Measurements from ENCODE around the gene PFN4. TPM values are rescaled to one million over a fixed set of nuclear protein-coding genes. Genes with fewer than 3 reads are reported as not detected.

The PFN4 gene
- total and polyA plus RNA-seq, 2 of the 4 experiments (the other 2 are of a cell fraction) = 0.36 to 0.48 TPM

GRCh38 chr2:24121469-24121868, 1.7 kb downstream of the PFN4 start:
- Histone ChIP-seq H3K36me3 (ENCODE audit: control insufficient read depth, insufficient read depth, low read length) (no peaks in the 10 kb centered on the region), H3K27ac (ENCODE audit: insufficient read depth, low read length) (no peak overlapping the region), H3K56ac (ENCODE audit: extremely low read depth, insufficient read depth, low read length) (no peak overlapping the region), H2AFZ (replicated peaks; ENCODE audit: low read length, poor library complexity) (no peak overlapping the region), H3K9ac (ENCODE audit: low read depth, low read length) (no peak overlapping the region), H3K18ac (ENCODE audit: low read depth, low read length) (no peak overlapping the region), H3K9me1 (ENCODE audit: insufficient read depth, low read length) (peaks cover 6% of the 10 kb centered on the region), H2BK15ac (ENCODE audit: low read depth, low read length) (no peak overlapping the region), H3K27me3 (ENCODE audit: control insufficient read depth, insufficient read depth, low read length) (no peaks in the 10 kb centered on the region), H2BK120ac (ENCODE audit: low read depth, low read length) (no peak overlapping the region), H2AK9ac (replicated peaks; ENCODE audit: low read depth, low read length, poor library complexity) (no peak overlapping the region), H3K4me2 (ENCODE audit: low read depth, low read length) (no peak overlapping the region), H3K9me3 (ENCODE audit: control insufficient read depth, insufficient read depth, low read length) (no peaks in the 10 kb centered on the region), H3K14ac (replicated peaks; ENCODE audit: low read depth, low read length) (no peak overlapping the region), H3K79me1 (ENCODE audit: low read depth in 1 of 2, low read length in 2 of 2) (peaks cover 20 to 24% of the 10 kb centered on the region in 2 experiments), H3K4ac (ENCODE audit: low read depth, low read length) (no peak overlapping the region), H2BK20ac (ENCODE audit: low read depth, low read length) (no peak overlapping the region), H4K91ac (ENCODE audit: insufficient read depth, low read depth, low read length) (no peak overlapping the region), H4K8ac (ENCODE audit: low read depth in 2 of 2, low read length in 2 of 2) (no peak overlapping the region), H3K4me3 (ENCODE audit: insufficient read depth, low read depth, low read length) (no peak overlapping the region), H2AK5ac (ENCODE audit: low read depth, low read length) (no peak overlapping the region), H4K5ac (ENCODE audit: low read depth, low read length) (no peak overlapping the region), H2BK5ac (ENCODE audit: low read depth, low read length, poor library complexity, severe bottlenecking) (no peak overlapping the region), H4K20me1 (ENCODE audit: insufficient read depth, low read length) (no peaks in the 10 kb centered on the region), H3K4me1 (ENCODE audit: control insufficient read depth, insufficient read depth, low read length) (no peaks in the 10 kb centered on the region), H3K23ac (ENCODE audit: low read depth, low read length) (no peak overlapping the region)
- ChIA-PET POLR2A (ENCODE audit: unreplicated experiment) (no interaction called here), CTCF (interaction anchor here (1.0 kb wide), 1 partner anchor 67 kb away, joined by 3 read pairs; no protein-coding TSS in a partner anchor)
- no CpG with 5 or more reads among the region's 4 CpGs for WGBS, 2 experiments (ENCODE audit: extremely low coverage in 2 of 2, insufficient read length in 1 of 2)
- ATAC-seq (ENCODE audit: low read depth) (no peak), DNase-seq (no peak)
- TF ChIP-seq MXI1 (IDR thresholded peaks at IDR 0.05; ENCODE audit: borderline replicate concordance, low read depth, low read length) (no peak), ELK1 (IDR thresholded peaks at IDR 0.05; ENCODE audit: borderline replicate concordance, low read depth, low read length) (no peak), MAZ (IDR thresholded peaks at IDR 0.05; ENCODE audit: borderline replicate concordance, low read depth, low read length) (no peak), RCOR1 (IDR thresholded peaks at IDR 0.05; ENCODE audit: insufficient replicate concordance, low read length) (no peak), NFE2L2 (IDR thresholded peaks at IDR 0.05; ENCODE audit: low read depth, low read length) (no peak), MAFK (IDR thresholded peaks at IDR 0.05; ENCODE audit: low read depth, low read length) (no peak), RAD21 (IDR thresholded peaks at IDR 0.05; ENCODE audit: low read length) (no peak), CHD1 (IDR thresholded peaks at IDR 0.05; ENCODE audit: low read depth, low read length) (no peak), FOS (IDR thresholded peaks at IDR 0.05; ENCODE audit: low read depth, low read length) (no peak), SMC3 (IDR thresholded peaks at IDR 0.05; ENCODE audit: low read depth, low read length) (no peak)
- TF ChIP-seq, protein P1, sequence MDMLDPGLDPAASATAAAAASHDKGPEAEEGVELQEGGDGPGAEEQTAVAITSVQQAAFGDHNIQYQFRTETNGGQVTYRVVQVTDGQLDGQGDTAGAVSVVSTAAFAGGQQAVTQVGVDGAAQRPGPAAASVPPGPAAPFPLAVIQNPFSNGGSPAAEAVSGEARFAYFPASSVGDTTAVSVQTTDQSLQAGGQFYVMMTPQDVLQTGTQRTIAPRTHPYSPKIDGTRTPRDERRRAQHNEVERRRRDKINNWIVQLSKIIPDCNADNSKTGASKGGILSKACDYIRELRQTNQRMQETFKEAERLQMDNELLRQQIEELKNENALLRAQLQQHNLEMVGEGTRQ (IDR thresholded peaks at IDR 0.05; ENCODE audit: low read depth, low read length) = no peak
- TF ChIP-seq, protein P2, sequence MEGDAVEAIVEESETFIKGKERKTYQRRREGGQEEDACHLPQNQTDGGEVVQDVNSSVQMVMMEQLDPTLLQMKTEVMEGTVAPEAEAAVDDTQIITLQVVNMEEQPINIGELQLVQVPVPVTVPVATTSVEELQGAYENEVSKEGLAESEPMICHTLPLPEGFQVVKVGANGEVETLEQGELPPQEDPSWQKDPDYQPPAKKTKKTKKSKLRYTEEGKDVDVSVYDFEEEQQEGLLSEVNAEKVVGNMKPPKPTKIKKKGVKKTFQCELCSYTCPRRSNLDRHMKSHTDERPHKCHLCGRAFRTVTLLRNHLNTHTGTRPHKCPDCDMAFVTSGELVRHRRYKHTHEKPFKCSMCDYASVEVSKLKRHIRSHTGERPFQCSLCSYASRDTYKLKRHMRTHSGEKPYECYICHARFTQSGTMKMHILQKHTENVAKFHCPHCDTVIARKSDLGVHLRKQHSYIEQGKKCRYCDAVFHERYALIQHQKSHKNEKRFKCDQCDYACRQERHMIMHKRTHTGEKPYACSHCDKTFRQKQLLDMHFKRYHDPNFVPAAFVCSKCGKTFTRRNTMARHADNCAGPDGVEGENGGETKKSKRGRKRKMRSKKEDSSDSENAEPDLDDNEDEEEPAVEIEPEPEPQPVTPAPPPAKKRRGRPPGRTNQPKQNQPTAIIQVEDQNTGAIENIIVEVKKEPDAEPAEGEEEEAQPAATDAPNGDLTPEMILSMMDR (conservative IDR thresholded peaks at IDR 0.05; ENCODE audit: low read depth, low read length) = no peak
- no TSS peak for BruUV-seq (replicated peaks)
- in situ Hi-C loops (cut with MboI; ENCODE audit: low sequenced_read_pairs) (no loop called here), intact Hi-C loops (cut with micrococcal nuclease) (no loop called here), dilution Hi-C loops (cut with HindIII; ENCODE audit: low sequenced_read_pairs, unreplicated experiment) (no loop called here)
